ENCODE measurements around the gene FBXO15.

The FBXO15 gene

DNA sequence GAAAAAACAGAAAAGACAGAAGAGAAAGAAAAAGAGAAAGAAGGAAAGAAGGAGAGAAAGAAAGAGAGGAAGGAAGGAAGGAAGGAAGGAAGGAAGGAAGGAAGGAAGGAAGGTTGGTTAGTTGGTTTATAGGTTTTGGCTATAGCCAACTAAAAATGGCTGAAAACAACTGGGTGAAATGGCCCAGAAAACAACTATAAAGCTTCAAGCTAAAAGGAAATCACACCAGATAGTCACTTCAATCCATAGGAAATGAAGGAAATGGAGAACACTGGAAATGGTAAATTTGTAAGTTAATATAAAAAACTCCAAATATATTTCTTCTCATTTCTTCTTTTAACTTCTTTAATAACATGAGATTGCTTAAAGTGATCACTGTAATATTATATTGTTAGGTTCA, 118.5 kb downstream of the FBXO15 start (continued):
- TF ChIP-seq ISL1 (CRISPR knock-in tag; IDR thresholded peaks at IDR 0.05) = no peak
- no peak for TF ChIP-seq TCF4 (CRISPR knock-in tag; IDR thresholded peaks at IDR 0.05; ENCODE audit: borderline replicate concordance)
- TF ChIP-seq RARB (CRISPR knock-in tag; IDR thresholded peaks at IDR 0.05) = no peak

Measured in SK-N-SH treated with all-trans-retinoic acid at 6 μM for 48 hours (cell line).